GM12878 (cell line): ENCODE measurements around the gene CCDC82. TPM values are rescaled to one million over a fixed set of nuclear protein-coding genes. Genes with fewer than 3 reads are reported as not detected.

Source experiments
- ATF2 ChIP-seq: IDR thresholded peaks from 2 replicates; pipeline ENCODE4 v1.6.1; 2012; ENCODE audit warnings: low read length, inconsistent platforms
- CBFB ChIP-seq: IDR thresholded peaks from 2 replicates; pipeline ENCODE4 v1.6.1; 2016; ENCODE audit warnings: antibody characterized with exemption, low read depth
- FOS ChIP-seq: IDR thresholded peaks from 3 replicates; pipeline ENCODE4 v1.6.1; 2011; ENCODE audit warnings: borderline replicate concordance; ENCODE audit not compliant: insufficient read length; ENCODE audit errors: extremely low read depth
- HDGF ChIP-seq: fragments of 450-650 bp; IDR thresholded peaks from 2 replicates; pipeline ENCODE4 v1.6.1; 2016; ENCODE audit warnings: antibody characterized with exemption
- MTA2 ChIP-seq: fragments of 450-650 bp; IDR thresholded peaks from 2 replicates; pipeline ENCODE4 v1.6.1; 2016; ENCODE audit warnings: low read depth, mild to moderate bottlenecking, moderate library complexity
- MYB ChIP-seq: fragments of 150-350 bp; IDR thresholded peaks from 2 replicates; pipeline ENCODE4 v1.6.1; 2014; ENCODE audit warnings: mild to moderate bottlenecking, low read depth, low read length, borderline replicate concordance
- MYC ChIP-seq: IDR thresholded peaks from 2 replicates; pipeline ENCODE4 v1.6.1; 2011; ENCODE audit warnings: mild to moderate bottlenecking, low read length, moderate library complexity, inconsistent platforms; ENCODE audit not compliant: insufficient read depth, insufficient replicate concordance, insufficient read length, severe bottlenecking
- NR2C1 ChIP-seq: fragments of 450-650 bp; IDR thresholded peaks from 2 replicates; pipeline ENCODE4 v1.6.1; 2017; ENCODE audit warnings: antibody characterized with exemption, mild to moderate bottlenecking, moderate library complexity
- NR2C2 ChIP-seq: IDR thresholded peaks from 2 replicates; pipeline ENCODE4 v1.6.1; 2011; ENCODE audit warnings: borderline replicate concordance, low read depth; ENCODE audit not compliant: control insufficient read depth, insufficient read length
- PAX5 ChIP-seq: IDR thresholded peaks from 2 replicates; pipeline ENCODE4 v1.6.1; 2011; ENCODE audit warnings: low read depth, low read length, borderline replicate concordance
- POLR2AphosphoS5 ChIP-seq: IDR thresholded peaks from 2 replicates; pipeline ENCODE4 v1.6.1; 2011; ENCODE audit warnings: mild to moderate bottlenecking, low read length, inconsistent platforms
- RB1 ChIP-seq: fragments of 450-650 bp; formaldehyde crosslinking; IDR thresholded peaks from 2 replicates; pipeline ENCODE4 v1.6.1; 2017; ENCODE audit warnings: mild to moderate bottlenecking, borderline replicate concordance
- RBBP5 ChIP-seq: fragments of 200-600 bp; sonication (generic); conservative IDR thresholded peaks from 2 replicates; pipeline ENCODE4 v1.6.1; 2016
- RFX5 ChIP-seq: IDR thresholded peaks from 2 replicates; pipeline ENCODE4 v1.6.1; 2011; ENCODE audit warnings: low read depth, low read length, improper control_type of control experiment
- SMC3 ChIP-seq: IDR thresholded peaks from 2 replicates; pipeline ENCODE4 v1.6.1; 2011; ENCODE audit warnings: low read length, improper control_type of control experiment, borderline replicate concordance
- SUZ12 ChIP-seq: fragments of 200-600 bp; sonication (generic); IDR thresholded peaks from one replicate; pipeline ENCODE4 v1.6.1; 2018; ENCODE audit warnings: antibody characterized with exemption, mild to moderate bottlenecking; ENCODE audit not compliant: unreplicated experiment
- TBL1XR1 ChIP-seq: IDR thresholded peaks from 2 replicates; pipeline ENCODE4 v1.6.1; 2012; ENCODE audit warnings: low read depth, low read length, improper control_type of control experiment
- TCF3 ChIP-seq: IDR thresholded peaks from 2 replicates; pipeline ENCODE4 v1.6.1; 2012; ENCODE audit warnings: low read depth, mild to moderate bottlenecking, low read length, borderline replicate concordance; ENCODE audit not compliant: insufficient read depth
- ZBED1 ChIP-seq: IDR thresholded peaks from 2 replicates; pipeline ENCODE4 v1.6.1; 2016; ENCODE audit warnings: borderline replicate concordance
- ZNF207 ChIP-seq: fragments of 450-650 bp; IDR thresholded peaks from 2 replicates; pipeline ENCODE4 v1.6.1; 2014; ENCODE audit warnings: antibody characterized with exemption, mild to moderate bottlenecking, borderline replicate concordance
- ZNF274 ChIP-seq: IDR thresholded peaks from one replicate; pipeline ENCODE4 v1.8.0; 2011; ENCODE audit not compliant: insufficient read length, insufficient read depth
- ZNF384 ChIP-seq: IDR thresholded peaks from 2 replicates; pipeline ENCODE4 v1.6.1; 2012; ENCODE audit warnings: low read depth, mild to moderate bottlenecking, low read length, improper control_type of control experiment, borderline replicate concordance
- polyA plus RNA-seq, 11 experiments: library from polyadenylated mRNA; depleted of rRNA in 4 of 11; unstranded in 6 of 11; stranded (reverse) in 5 of 11; fragments of >200 nt; fragmentation: Nextera tagmentation in 4 of 11; fragmentation: Illumina TruSeq in 1 of 11; extraction: Ambion mirVana in 4 of 11; extraction: Trizol in 1 of 11; gene quantifications; 1 replicate in 1 of 11; 2 replicates in 10 of 11; pipeline versions ENCODE4 v1.2.1 to v1.2.3, GENCODE V29; 2011 to 2016; ENCODE audit warnings: inconsistent platforms in 2 of 11, missing spikeins in 2 of 11, low read depth in 1 of 11
- total RNA-seq, 4 experiments: library from RNA; depleted of rRNA in 3 of 4; stranded (reverse); fragments of >200 nt in 3 of 4; fragmentation: Illumina TruSeq in 1 of 4; extraction: Trizol in 1 of 4; gene quantifications; 2 replicates each; pipeline versions ENCODE4 v1.2.1 to v1.2.3, GENCODE V29; 2013 to 2021
- TF ChIP-seq, protein P1 (sequence below): IDR thresholded peaks from 2 replicates; pipeline ENCODE4 v1.6.1; 2011; ENCODE audit warnings: borderline replicate concordance, low read depth, mild to moderate bottlenecking, moderate library complexity, low read length; ENCODE audit not compliant: insufficient read depth, poor library complexity, severe bottlenecking
- TF ChIP-seq, protein P2 (sequence below): fragments of 450-650 bp; formaldehyde crosslinking; IDR thresholded peaks from 2 replicates; pipeline ENCODE4 v1.4.0; 2020; ENCODE audit warnings: mild to moderate bottlenecking, moderate library complexity

The CCDC82 gene
- total and polyA plus RNA-seq, 10 of the 15 experiments (the other 5 are each of a cell fraction or from before 2014, with no cell fraction given), result 15.2 to 62.4 (median 28.8) TPM

DNA sequence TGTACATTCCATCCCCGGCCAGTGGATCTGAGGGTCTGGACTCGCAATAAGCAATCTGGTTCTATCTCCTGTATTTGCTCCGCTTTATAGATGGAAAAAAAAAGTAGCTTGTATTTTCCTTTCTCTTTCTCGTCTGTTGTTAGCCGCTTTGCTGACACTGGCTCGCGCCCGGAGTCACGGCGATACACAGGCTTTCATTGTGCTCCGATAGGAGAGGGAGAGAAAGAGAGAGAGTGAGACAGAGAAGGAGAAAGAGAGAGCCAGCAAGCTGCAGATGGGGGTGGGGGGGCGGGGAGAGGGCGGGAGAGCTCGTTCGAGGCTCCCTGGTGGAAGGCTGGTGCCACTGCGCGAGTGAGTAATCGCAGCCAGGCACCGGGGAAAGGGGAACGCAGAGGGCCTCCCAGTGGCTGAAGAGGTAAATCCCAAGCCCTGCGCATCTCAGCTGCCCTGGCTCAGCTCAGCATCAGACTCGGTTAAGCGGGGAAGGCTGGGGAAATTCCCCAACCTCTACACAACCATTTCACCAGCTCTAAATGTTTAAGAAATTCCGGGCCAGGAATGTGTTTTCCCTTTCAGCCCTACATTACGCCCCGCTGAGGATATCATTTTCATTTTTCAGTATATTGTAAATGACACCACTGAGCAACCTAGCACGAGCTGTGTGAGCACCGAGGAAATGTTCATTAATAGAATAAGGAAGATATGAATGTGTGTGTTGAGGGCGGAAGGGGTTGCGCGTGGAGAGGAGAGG lies 46.6 kb downstream of the CCDC82 start, which contains the start of gene MAML2 (continued):
- TF ChIP-seq MTA2 (no peak), RFX5 (no peak), HDGF (no peak), NR2C1 (no peak), ZBED1 (no peak), ZNF384 (no peak; the same call in 1 of the 2 replicates), MYC (no peak), RBBP5 (no peak), RB1 (peak; percentile 25; the same call in 1 of the 2 replicates), CBFB (no peak), ATF2 (0 out of 2 replicates have a peak, but pooled peaks have one; percentile 27), NR2C2 (no peak), ZNF274 (no peak), SUZ12 (no peak), FOS (no peak), POLR2AphosphoS5 (0 out of 2 replicates have a peak, but pooled peaks have one; percentile 21), MYB (0 out of 2 replicates have a peak, but pooled peaks have one; percentile 25), PAX5 (peak; percentile 34; the same call in 1 of the 2 replicates), TBL1XR1 (0 out of 2 replicates have a peak, but pooled peaks have one; percentile 76), ZNF207 (no peak), SMC3 (peak; percentile 89), TCF3 (no peak)
- TF ChIP-seq, protein P1, sequence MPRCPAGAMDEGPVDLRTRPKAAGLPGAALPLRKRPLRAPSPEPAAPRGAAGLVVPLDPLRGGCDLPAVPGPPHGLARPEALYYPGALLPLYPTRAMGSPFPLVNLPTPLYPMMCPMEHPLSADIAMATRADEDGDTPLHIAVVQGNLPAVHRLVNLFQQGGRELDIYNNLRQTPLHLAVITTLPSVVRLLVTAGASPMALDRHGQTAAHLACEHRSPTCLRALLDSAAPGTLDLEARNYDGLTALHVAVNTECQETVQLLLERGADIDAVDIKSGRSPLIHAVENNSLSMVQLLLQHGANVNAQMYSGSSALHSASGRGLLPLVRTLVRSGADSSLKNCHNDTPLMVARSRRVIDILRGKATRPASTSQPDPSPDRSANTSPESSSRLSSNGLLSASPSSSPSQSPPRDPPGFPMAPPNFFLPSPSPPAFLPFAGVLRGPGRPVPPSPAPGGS, result peak; percentile 87
- TF ChIP-seq, protein P2, sequence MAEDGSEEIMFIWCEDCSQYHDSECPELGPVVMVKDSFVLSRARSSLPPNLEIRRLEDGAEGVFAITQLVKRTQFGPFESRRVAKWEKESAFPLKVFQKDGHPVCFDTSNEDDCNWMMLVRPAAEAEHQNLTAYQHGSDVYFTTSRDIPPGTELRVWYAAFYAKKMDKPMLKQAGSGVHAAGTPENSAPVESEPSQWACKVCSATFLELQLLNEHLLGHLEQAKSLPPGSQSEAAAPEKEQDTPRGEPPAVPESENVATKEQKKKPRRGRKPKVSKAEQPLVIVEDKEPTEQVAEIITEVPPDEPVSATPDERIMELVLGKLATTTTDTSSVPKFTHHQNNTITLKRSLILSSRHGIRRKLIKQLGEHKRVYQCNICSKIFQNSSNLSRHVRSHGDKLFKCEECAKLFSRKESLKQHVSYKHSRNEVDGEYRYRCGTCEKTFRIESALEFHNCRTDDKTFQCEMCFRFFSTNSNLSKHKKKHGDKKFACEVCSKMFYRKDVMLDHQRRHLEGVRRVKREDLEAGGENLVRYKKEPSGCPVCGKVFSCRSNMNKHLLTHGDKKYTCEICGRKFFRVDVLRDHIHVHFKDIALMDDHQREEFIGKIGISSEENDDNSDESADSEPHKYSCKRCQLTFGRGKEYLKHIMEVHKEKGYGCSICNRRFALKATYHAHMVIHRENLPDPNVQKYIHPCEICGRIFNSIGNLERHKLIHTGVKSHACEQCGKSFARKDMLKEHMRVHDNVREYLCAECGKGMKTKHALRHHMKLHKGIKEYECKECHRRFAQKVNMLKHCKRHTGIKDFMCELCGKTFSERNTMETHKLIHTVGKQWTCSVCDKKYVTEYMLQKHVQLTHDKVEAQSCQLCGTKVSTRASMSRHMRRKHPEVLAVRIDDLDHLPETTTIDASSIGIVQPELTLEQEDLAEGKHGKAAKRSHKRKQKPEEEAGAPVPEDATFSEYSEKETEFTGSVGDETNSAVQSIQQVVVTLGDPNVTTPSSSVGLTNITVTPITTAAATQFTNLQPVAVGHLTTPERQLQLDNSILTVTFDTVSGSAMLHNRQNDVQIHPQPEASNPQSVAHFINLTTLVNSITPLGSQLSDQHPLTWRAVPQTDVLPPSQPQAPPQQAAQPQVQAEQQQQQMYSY (CRISPR knock-in tag), result no peak
